GM12875 (cell line): Measurements from ENCODE around the gene VAV1.
A peak's percentile ranks its signal among the peaks of the same experiment; 100 is the strongest.

Experiments used
- H3K4me3 ChIP-seq: one replicate; pipeline ENCODE4 v1.5.1; 2011; ENCODE audit warnings: low read depth, low read length, control low read depth
- CTCF ChIP-seq: IDR thresholded peaks from 2 replicates; pipeline ENCODE4 v1.5.1; 2011; ENCODE audit warnings: low read depth, mild to moderate bottlenecking, control low read depth, inconsistent platforms, low read length, moderate library complexity, borderline replicate concordance; ENCODE audit not compliant: insufficient read depth

VAV1 gene

DNA sequence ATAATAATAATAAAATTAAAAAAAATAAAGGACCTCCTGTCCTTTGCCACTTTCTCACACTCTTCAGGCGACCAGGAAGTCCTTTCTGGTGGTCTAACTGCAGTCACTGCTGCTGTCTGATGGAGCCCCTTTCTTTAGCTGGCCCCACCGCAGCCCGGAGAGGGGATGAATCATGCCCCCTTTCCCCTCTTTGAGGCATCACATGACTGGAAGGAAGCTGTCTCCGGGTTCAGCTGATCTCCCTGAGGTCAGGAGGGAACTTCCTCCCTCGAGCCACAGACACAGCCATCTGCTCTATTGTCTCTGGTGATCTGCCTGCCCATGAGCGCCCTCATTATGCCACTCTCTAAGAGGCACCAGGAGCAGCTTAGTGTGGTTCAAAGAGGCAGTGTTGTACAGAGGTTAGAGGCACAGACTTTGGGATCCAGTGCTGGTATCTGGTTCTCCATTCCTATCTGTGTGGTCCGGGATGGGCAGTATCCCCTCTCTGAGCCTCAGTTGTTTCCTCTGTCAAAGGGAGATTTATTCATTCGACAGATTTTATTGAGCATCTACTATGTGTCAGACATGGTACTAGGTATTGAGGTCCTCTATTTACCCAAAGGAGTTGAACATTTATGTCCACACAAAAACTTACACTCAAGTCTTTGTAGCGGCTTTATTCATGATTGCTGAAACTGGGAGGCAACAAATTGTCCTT is 30.0 kb downstream of the VAV1 start:
- peak overlapping the region; percentile 10 for H3K4me3 ChIP-seq
- 0 out of 2 replicates have a peak, but pooled peaks have one; percentile 11 for TF ChIP-seq CTCF

GRCh38 chr19:6803036-6803404 is 30.5 kb downstream of the VAV1 start:
- peak overlapping the region; percentile 23 for H3K4me3 ChIP-seq
- no peak for TF ChIP-seq CTCF

DNA sequence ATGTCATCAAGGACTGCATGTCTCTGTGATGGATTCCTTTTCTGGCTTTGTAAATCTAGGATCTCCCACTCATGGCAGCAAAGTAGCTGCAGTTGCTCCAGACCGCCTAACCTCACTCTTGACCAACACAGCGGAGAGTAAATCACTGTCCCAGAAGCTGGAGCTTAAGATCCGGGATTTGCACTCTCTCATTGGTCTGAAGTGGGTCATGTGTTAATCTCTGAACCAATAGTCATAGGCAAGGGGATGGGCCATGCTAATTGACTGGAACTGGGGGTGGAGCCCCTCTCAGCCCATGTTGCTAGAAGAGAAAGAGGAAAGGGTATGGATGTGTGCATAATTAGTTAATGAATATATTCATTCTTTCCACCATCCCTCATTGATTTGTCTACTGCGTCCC is 34.0 kb downstream of the VAV1 start:
- TF ChIP-seq CTCF = no peak
- H3K4me3 ChIP-seq = no peak overlapping the region

DNA sequence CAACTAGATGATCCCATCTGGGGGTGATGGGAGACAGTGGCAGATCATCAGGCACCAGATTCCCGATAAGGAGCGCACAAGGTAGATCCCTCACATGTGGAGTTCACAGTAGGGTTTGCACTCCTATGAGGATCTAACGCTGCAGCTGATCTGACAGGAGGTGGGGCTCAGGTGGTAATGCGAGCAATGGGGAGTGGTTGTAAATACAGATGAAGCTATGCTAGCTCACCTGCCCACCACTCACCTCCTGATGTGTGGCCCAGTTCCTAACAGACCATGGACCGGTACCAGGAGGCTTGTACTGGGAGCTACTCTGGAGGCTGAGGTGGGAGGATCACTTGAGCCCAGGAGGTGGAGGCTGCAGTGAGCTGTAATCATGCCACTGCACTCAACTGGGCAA is 34.8 kb downstream of the VAV1 start:
- no peak for TF ChIP-seq CTCF
- H3K4me3 ChIP-seq = no peak overlapping the region

- H3K4me3 ChIP-seq = no peak overlapping the region
- no peak for TF ChIP-seq CTCF
These were observed 36.0 kb downstream of the VAV1 start for GRCh38 chr19:6808494-6808893.

- no peak overlapping the region for H3K4me3 ChIP-seq
- TF ChIP-seq CTCF = no peak
These were observed 36.8 kb downstream of the VAV1 start for GRCh38 chr19:6809262-6809661.

- no peak overlapping the region for H3K4me3 ChIP-seq
- TF ChIP-seq CTCF = no peak
These were observed 38.9 kb downstream of the VAV1 start for GRCh38 chr19:6811378-6811777.
